ENCODE measurements around the gene DDB1.

The DDB1 gene

DNA sequence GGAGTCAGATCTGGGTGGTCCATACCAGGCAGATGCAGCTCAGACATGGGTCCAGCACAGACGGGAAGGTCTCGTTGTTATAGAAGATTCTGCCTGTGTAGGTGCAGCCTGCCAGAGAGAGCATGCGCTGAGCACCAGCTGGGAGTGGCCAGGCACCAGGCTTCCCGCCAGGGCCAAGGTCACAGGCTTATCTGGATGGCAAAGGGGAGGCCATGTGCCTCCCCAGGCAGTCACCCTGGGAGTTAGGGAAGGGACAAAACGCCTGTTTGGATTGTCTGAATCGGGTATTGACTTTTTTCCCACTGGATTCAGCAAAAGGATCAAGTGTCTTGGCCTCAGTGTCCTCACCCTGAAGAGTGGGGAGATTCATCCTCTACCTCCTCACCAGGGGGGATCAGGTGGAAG is 65.5 kb downstream of the DDB1 start:
- TF ChIP-seq, protein P1, sequence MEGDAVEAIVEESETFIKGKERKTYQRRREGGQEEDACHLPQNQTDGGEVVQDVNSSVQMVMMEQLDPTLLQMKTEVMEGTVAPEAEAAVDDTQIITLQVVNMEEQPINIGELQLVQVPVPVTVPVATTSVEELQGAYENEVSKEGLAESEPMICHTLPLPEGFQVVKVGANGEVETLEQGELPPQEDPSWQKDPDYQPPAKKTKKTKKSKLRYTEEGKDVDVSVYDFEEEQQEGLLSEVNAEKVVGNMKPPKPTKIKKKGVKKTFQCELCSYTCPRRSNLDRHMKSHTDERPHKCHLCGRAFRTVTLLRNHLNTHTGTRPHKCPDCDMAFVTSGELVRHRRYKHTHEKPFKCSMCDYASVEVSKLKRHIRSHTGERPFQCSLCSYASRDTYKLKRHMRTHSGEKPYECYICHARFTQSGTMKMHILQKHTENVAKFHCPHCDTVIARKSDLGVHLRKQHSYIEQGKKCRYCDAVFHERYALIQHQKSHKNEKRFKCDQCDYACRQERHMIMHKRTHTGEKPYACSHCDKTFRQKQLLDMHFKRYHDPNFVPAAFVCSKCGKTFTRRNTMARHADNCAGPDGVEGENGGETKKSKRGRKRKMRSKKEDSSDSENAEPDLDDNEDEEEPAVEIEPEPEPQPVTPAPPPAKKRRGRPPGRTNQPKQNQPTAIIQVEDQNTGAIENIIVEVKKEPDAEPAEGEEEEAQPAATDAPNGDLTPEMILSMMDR (IDR thresholded peaks at IDR 0.05; ENCODE audit: low read depth, low read length), result no peak

DNA sequence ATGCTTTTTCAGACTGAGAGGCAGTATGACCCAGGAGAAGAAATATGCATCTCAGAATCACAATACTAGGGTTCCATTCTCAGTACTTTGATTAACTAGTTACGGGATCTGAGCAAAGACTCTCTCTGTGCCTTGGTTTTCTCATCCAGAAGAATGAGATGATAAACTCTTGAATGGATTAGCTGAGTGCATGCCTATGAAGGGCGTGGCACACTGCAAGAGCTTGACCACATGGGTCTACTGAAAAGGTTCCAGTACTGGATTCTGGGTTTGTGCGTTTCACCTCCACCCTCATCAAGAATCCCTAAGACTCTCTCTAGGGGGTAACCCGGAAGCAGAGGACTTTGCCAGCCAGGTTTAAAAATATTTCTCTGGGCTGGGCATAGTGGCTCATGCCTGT is 66.3 kb downstream of the DDB1 start:
- TF ChIP-seq, protein P1 (IDR thresholded peaks at IDR 0.05; ENCODE audit: low read depth, low read length), result no peak

More for the DNA sequence above, 65.5 kb downstream of the DDB1 start:
- H3K4me3 ChIP-seq (ENCODE audit: low read depth, low read length), result no peak overlapping the region

DNA sequence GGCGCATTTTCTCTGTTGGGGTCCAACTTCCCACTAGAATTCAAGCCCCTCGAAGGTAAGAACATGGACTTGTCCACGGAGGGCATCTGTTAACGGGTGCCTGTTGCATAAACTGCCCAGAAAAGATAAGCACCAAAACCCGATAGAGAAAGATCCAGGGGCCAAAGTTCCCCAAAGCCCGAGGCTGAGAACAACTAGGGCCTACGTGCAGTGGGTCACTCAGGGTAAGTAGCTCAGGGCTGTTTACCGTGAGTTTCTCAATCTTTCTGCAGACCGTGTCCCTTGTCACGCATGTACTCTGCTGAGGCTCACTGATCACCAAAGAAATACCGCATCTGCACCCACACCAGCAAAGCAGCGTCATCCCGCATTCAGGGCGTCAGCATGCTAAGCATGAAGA is 67.5 kb downstream of the DDB1 start:
- TF ChIP-seq, protein P1 (IDR thresholded peaks at IDR 0.05; ENCODE audit: low read depth, low read length), result no peak
- no peak overlapping the region for H3K4me3 ChIP-seq (ENCODE audit: low read depth, low read length)

More for the DNA sequence above, 66.3 kb downstream of the DDB1 start:
- H3K4me3 ChIP-seq (ENCODE audit: low read depth, low read length), result no peak overlapping the region

DNA sequence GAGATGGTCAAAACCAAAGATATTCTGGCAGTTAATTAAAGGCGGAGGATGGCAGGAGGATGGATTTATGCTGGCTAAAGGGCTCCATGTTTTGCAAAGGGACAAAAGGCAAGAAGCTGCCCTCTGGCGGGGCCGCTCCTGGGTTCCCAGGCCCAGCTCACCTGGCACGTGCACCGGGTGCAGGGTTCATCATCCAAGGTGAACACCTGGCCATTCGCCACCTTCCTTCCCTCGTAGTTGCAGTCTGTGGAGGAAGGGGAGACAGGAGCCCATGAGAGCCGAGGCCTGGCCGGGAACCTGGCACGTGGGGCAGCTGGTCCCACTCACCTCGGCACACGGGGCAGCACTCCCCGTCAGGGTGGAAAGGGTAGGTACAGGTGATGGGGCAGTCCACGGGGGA is 68.1 kb downstream of the DDB1 start:
- TF ChIP-seq, protein P1 (IDR thresholded peaks at IDR 0.05; ENCODE audit: low read depth, low read length), result no peak
- H3K4me3 ChIP-seq (ENCODE audit: low read depth, low read length), result no peak overlapping the region

DNA sequence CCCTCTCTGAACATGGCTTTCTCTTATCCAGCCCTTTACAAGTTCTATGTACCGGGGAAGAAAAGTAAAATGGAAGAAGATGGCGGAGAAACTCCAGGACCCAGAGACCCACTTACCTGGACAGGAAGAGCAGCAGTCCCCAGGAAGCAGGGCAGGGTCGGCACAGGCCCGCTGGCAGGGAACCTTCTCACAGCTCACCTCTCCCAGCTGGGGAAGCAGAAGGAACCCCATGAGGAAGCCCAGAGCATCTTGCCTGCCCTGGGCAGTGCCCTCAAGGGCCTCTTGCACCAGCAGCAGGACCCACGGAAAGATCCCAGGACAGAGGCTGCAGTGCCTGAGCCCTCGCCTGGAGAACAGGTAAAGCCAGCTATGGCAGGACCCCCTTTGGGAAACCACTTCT is 68.5 kb downstream of the DDB1 start:
- no peak overlapping the region for H3K4me3 ChIP-seq (ENCODE audit: low read depth, low read length)
- TF ChIP-seq, protein P1 (IDR thresholded peaks at IDR 0.05; ENCODE audit: low read depth, low read length), result no peak

DNA sequence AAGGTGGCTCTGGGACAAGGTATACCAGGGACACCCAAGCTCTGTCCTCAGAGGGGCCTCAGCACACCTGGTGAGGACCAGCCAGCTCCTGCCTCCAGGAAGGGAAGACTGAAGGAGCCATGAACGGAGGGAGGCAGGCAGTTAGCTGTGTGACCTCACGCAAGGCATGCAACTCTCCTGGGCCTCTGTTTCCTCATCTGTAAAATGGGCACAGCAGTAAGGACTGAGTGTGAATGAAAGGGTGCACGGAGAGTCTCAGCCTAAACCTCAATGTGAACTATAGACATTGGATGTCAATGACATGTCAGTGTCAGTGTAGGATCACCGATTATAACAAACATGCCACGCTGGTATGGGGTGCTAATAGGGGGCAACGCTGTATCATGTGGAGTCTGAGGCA is 73.5 kb downstream of the DDB1 start:
- TF ChIP-seq, protein P1 (IDR thresholded peaks at IDR 0.05; ENCODE audit: low read depth, low read length), result no peak

DNA sequence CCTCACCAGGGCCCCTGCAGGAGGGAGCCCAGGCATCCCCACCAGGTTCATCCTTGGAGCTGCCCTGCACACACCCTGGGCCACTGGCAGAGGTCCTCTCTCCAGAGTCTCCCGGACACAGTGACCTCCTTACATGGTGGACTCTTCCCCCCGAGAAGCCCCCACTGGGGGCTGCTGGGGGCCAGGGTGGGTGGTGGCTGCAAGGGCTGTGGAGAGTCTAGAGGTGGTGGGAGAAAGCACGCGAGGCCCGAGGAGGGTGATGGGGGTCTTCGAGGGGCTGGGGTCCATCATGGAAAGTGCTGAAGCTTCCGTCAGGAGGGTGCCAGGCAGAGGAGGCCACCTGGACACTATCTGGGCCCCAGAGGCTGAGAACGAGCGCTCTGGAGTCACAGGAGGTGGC is 74.4 kb downstream of the DDB1 start:
- TF ChIP-seq, protein P1 (IDR thresholded peaks at IDR 0.05; ENCODE audit: low read depth, low read length), result no peak
- no peak overlapping the region for H3K4me3 ChIP-seq (ENCODE audit: low read depth, low read length)

More for the DNA sequence above, 73.5 kb downstream of the DDB1 start:
- H3K4me3 ChIP-seq (ENCODE audit: low read depth, low read length), result no peak overlapping the region

All from WI38 (cell line).